Measurements from ENCODE around the gene MAB21L3. TPM values are rescaled to one million over a fixed set of nuclear protein-coding genes. Genes with fewer than 3 reads are reported as not detected.

The MAB21L3 gene
- polyA plus RNA-seq, 1 donor: not detected

Other genes with a start within 250 kb of the MAB21L3 start
- 0.62 TPM for gene SLC22A15, start 134.9 kb upstream of the MAB21L3 start, polyA plus RNA-seq (ENCODE audit: insufficient read length)

Measured in forelimb muscle (tissue), 1 donor.